Measurements from ENCODE around the gene ABCB10.

ABCB10 gene

GRCh38 chr1:229590119-229590518 is 31.6 kb upstream of the ABCB10 start:
- no peak overlapping the region for H3K9ac ChIP-seq (ENCODE audit: low read length)
- no peaks in the 10 kb centered on the region for H3K9me3 ChIP-seq (ENCODE audit: control insufficient read depth, low read length)
- peaks cover 23% of the 10 kb centered on the region for H3K36me3 ChIP-seq (ENCODE audit: control insufficient read depth, insufficient read depth, low read length, severe bottlenecking)
- no peak for DNase-seq (ENCODE audit: low read depth)
- no peak overlapping the region for H3K4me3 ChIP-seq (ENCODE audit: low read length)
- no peaks in the 10 kb centered on the region for H3K27me3 ChIP-seq (replicated peaks; ENCODE audit: control insufficient read depth, insufficient read depth, low read length)
- H3K4me1 ChIP-seq (ENCODE audit: control insufficient read depth, insufficient read depth, low read length): no peaks in the 10 kb centered on the region

GRCh38 chr1:229585338-229585737 is 26.8 kb upstream of the ABCB10 start:
- Histone ChIP-seq H3K9ac (ENCODE audit: low read length) (no peak overlapping the region), H3K36me3 (ENCODE audit: control insufficient read depth, insufficient read depth, low read length, severe bottlenecking) (no peaks in the 10 kb centered on the region), H3K27me3 (replicated peaks; ENCODE audit: control insufficient read depth, insufficient read depth, low read length) (no peaks in the 10 kb centered on the region), H3K4me3 (ENCODE audit: low read length) (no peak overlapping the region), H3K4me1 (ENCODE audit: control insufficient read depth, insufficient read depth, low read length) (peaks cover 7% of the 10 kb centered on the region), H3K9me3 (ENCODE audit: control insufficient read depth, low read length) (no peaks in the 10 kb centered on the region)
- no peak for DNase-seq (ENCODE audit: low read depth)

GRCh38 chr1:229582715-229583114 is 24.2 kb upstream of the ABCB10 start:
- peaks cover 26% of the 10 kb centered on the region for H3K4me1 ChIP-seq (ENCODE audit: control insufficient read depth, insufficient read depth, low read length)
- no peak overlapping the region for H3K4me3 ChIP-seq (ENCODE audit: low read length)
- H3K9me3 ChIP-seq (ENCODE audit: control insufficient read depth, low read length): no peaks in the 10 kb centered on the region
- no peak overlapping the region for H3K9ac ChIP-seq (ENCODE audit: low read length)
- no peak for DNase-seq (ENCODE audit: low read depth)
- no peaks in the 10 kb centered on the region for H3K36me3 ChIP-seq (ENCODE audit: control insufficient read depth, insufficient read depth, low read length, severe bottlenecking)
- H3K27me3 ChIP-seq (replicated peaks; ENCODE audit: control insufficient read depth, insufficient read depth, low read length): no peaks in the 10 kb centered on the region

GRCh38 chr1:229582011-229582694 is 23.6 kb upstream of the ABCB10 start:
- H3K27me3 ChIP-seq (replicated peaks; ENCODE audit: control insufficient read depth, insufficient read depth, low read length): no peaks in the 10 kb centered on the region
- H3K4me3 ChIP-seq (ENCODE audit: low read length): no peak overlapping the region
- H3K9ac ChIP-seq (ENCODE audit: low read length): no peak overlapping the region
- DNase-seq (ENCODE audit: low read depth): no peak
- H3K36me3 ChIP-seq (ENCODE audit: control insufficient read depth, insufficient read depth, low read length, severe bottlenecking): no peaks in the 10 kb centered on the region
- H3K4me1 ChIP-seq (ENCODE audit: control insufficient read depth, insufficient read depth, low read length): peaks cover 26% of the 10 kb centered on the region
- H3K9me3 ChIP-seq (ENCODE audit: control insufficient read depth, low read length): no peaks in the 10 kb centered on the region

GRCh38 chr1:229581485-229581884 is 23.0 kb upstream of the ABCB10 start:
- no peak overlapping the region for H3K9ac ChIP-seq (ENCODE audit: low read length)
- no peaks in the 10 kb centered on the region for H3K27me3 ChIP-seq (replicated peaks; ENCODE audit: control insufficient read depth, insufficient read depth, low read length)
- H3K4me3 ChIP-seq (ENCODE audit: low read length): no peak overlapping the region
- no peaks in the 10 kb centered on the region for H3K36me3 ChIP-seq (ENCODE audit: control insufficient read depth, insufficient read depth, low read length, severe bottlenecking)
- peaks cover 26% of the 10 kb centered on the region for H3K4me1 ChIP-seq (ENCODE audit: control insufficient read depth, insufficient read depth, low read length)
- no peak for DNase-seq (ENCODE audit: low read depth)
- H3K9me3 ChIP-seq (ENCODE audit: control insufficient read depth, low read length): no peaks in the 10 kb centered on the region

- Histone ChIP-seq H3K36me3 (ENCODE audit: control insufficient read depth, insufficient read depth, low read length, severe bottlenecking) (no peaks in the 10 kb centered on the region), H3K4me3 (ENCODE audit: low read length) (peak overlapping the region; percentile 39), H3K9ac (ENCODE audit: low read length) (peak overlapping the region; percentile 45), H3K9me3 (ENCODE audit: control insufficient read depth, low read length) (no peaks in the 10 kb centered on the region), H3K27me3 (replicated peaks; ENCODE audit: control insufficient read depth, insufficient read depth, low read length) (no peaks in the 10 kb centered on the region), H3K4me1 (ENCODE audit: control insufficient read depth, insufficient read depth, low read length) (peaks cover 26% of the 10 kb centered on the region)
- DNase-seq (ENCODE audit: low read depth): no peak
These were observed 20.7 kb upstream of the ABCB10 start for GRCh38 chr1:229579059-229579673.

GRCh38 chr1:229578168-229579058 is 19.9 kb upstream of the ABCB10 start:
- Histone ChIP-seq H3K27me3 (replicated peaks; ENCODE audit: control insufficient read depth, insufficient read depth, low read length) (no peaks in the 10 kb centered on the region), H3K9me3 (ENCODE audit: control insufficient read depth, low read length) (no peaks in the 10 kb centered on the region), H3K9ac (ENCODE audit: low read length) (peak overlapping the region; percentile 41), H3K4me3 (ENCODE audit: low read length) (peak overlapping the region; percentile 39), H3K4me1 (ENCODE audit: control insufficient read depth, insufficient read depth, low read length) (peaks cover 26% of the 10 kb centered on the region), H3K36me3 (ENCODE audit: control insufficient read depth, insufficient read depth, low read length, severe bottlenecking) (no peaks in the 10 kb centered on the region)
- DNase-seq (ENCODE audit: low read depth): no peak

GRCh38 chr1:229574679-229575442 is 16.4 kb upstream of the ABCB10 start:
- H3K4me3 ChIP-seq (ENCODE audit: low read length): no peak overlapping the region
- peaks cover 14% of the 10 kb centered on the region for H3K4me1 ChIP-seq (ENCODE audit: control insufficient read depth, insufficient read depth, low read length)
- no peak for DNase-seq (ENCODE audit: low read depth)
- no peaks in the 10 kb centered on the region for H3K36me3 ChIP-seq (ENCODE audit: control insufficient read depth, insufficient read depth, low read length, severe bottlenecking)
- H3K9me3 ChIP-seq (ENCODE audit: control insufficient read depth, low read length): no peaks in the 10 kb centered on the region
- no peaks in the 10 kb centered on the region for H3K27me3 ChIP-seq (replicated peaks; ENCODE audit: control insufficient read depth, insufficient read depth, low read length)
- H3K9ac ChIP-seq (ENCODE audit: low read length): no peak overlapping the region

GRCh38 chr1:229572286-229572685 is 13.8 kb upstream of the ABCB10 start:
- Histone ChIP-seq H3K27me3 (replicated peaks; ENCODE audit: control insufficient read depth, insufficient read depth, low read length) (no peaks in the 10 kb centered on the region), H3K4me3 (ENCODE audit: low read length) (no peak overlapping the region), H3K36me3 (ENCODE audit: control insufficient read depth, insufficient read depth, low read length, severe bottlenecking) (no peaks in the 10 kb centered on the region), H3K9me3 (ENCODE audit: control insufficient read depth, low read length) (no peaks in the 10 kb centered on the region), H3K9ac (ENCODE audit: low read length) (no peak overlapping the region), H3K4me1 (ENCODE audit: control insufficient read depth, insufficient read depth, low read length) (no peaks in the 10 kb centered on the region)
- no peak for DNase-seq (ENCODE audit: low read depth)

- no peak for DNase-seq (ENCODE audit: low read depth)
- no peaks in the 10 kb centered on the region for H3K27me3 ChIP-seq (replicated peaks; ENCODE audit: control insufficient read depth, insufficient read depth, low read length)
- H3K9ac ChIP-seq (ENCODE audit: low read length): no peak overlapping the region
- no peaks in the 10 kb centered on the region for H3K4me1 ChIP-seq (ENCODE audit: control insufficient read depth, insufficient read depth, low read length)
- H3K9me3 ChIP-seq (ENCODE audit: control insufficient read depth, low read length): no peaks in the 10 kb centered on the region
- H3K36me3 ChIP-seq (ENCODE audit: control insufficient read depth, insufficient read depth, low read length, severe bottlenecking): no peaks in the 10 kb centered on the region
- H3K4me3 ChIP-seq (ENCODE audit: low read length): no peak overlapping the region
These were observed 12.5 kb upstream of the ABCB10 start for GRCh38 chr1:229570891-229571516.
